Activated CD4-positive, alpha-beta T cell treated with anti-CD3 and anti-CD28 coated beads, Interleukin-2, amount 50 U/mL, for 16 hours (primary cell): ENCODE measurements around the gene SERPINC1.
A peak's percentile ranks its signal among the peaks of the same experiment; 100 is the strongest.
"Not testable (repeated sequence)": the region's sequence is repeated elsewhere in the genome, so short reads cannot be mapped to it uniquely, and the experiment has no call there.

Experiments
- DNase-seq: peaks from one replicate; pipeline ENCODE4 v3.0.0-alpha.2; 2020

SERPINC1 gene

GRCh38 chr1:173862146-173862768, 54.9 kb downstream of the SERPINC1 start:
- DNase-seq: peak; percentile 61

- DNase-seq: peak; percentile 60
Measured at GRCh38 chr1:173861731-173862145, 55.4 kb downstream of the SERPINC1 start.

GRCh38 chr1:173860065-173860464, 57.1 kb downstream of the SERPINC1 start:
- DNase-seq: no peak

GRCh38 chr1:173859547-173859946, 57.6 kb downstream of the SERPINC1 start:
- not testable (repeated sequence) for DNase-seq

- DNase-seq: no peak
Measured at GRCh38 chr1:173857363-173857917, 59.7 kb downstream of the SERPINC1 start.

- DNase-seq: no peak
Measured at GRCh38 chr1:173856903-173857302, 60.2 kb downstream of the SERPINC1 start.

- DNase-seq: no peak
Measured at GRCh38 chr1:173856014-173856413, 61.1 kb downstream of the SERPINC1 start.
